HG02943 (cell line): ENCODE measurements around the gene ACAP2.
"Not testable (repeated sequence)": the region's sequence is repeated elsewhere in the genome, so short reads cannot be mapped to it uniquely, and the experiment has no call there.

Source experiments
- ATAC-seq: cut with Tn5 transposase; IDR thresholded peaks from one replicate; pipeline ENCODE4 v1.9.1; 2021; ENCODE audit warnings: mild to moderate bottlenecking, low read depth, moderate library complexity; ENCODE audit not compliant: unreplicated experiment

The ACAP2 gene

GRCh38 chr3:195443391-195443989, 670 bp upstream of the ACAP2 start:
- no peak for ATAC-seq

DNA sequence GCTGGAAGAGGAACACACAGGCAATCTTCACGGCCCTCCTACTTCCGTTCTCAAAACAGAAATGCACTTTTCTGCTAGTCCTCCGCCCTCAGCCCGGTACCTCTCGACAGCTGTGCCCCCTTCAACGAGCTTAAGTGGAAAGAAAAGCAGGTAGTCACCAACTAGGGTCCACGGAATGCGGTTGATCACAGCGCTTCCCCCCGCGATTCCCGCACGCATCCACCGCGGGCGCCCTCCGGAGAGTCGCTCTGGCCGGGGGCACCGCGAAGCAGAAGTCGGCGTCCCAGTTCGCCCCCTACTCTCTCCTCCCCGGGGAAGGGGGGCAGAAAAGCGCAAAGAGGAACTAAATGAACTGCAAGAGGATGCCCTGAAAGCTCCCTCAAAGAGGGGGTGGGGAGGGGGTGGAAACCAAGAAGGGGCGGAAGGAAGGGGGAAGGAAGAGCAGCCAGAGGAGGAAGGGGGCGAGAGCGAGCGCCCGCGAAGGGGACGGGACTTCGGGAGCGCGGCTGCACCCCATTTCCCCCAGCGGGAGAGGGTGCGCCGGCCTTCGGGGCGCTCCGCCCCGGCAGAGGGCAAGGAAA, 738 bp downstream of the ACAP2 start:
- peak; percentile 13 for ATAC-seq

- ATAC-seq = no peak
These were observed 1.3 kb downstream of the ACAP2 start for GRCh38 chr3:195441476-195441991.

DNA sequence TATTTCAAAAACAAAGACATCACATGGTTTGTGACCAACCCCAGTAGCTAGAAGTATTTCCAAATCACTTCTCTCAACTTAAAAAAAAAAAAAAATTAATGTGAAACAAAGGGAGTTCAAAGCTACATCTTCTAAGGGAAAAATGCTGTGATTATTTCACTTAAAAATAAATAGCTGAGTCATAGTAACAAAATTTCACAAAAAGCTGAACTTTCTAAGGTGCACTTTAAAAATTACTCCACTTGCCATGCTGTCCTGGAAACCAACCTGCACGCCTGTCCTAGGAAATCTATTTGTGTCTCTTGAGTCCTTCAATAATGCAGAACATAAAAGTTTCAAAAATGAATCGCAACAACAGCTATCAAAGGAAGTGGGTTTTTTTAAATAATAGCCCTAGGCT, 1.8 kb downstream of the ACAP2 start:
- no peak for ATAC-seq

GRCh38 chr3:195440379-195440778, 2.4 kb downstream of the ACAP2 start:
- ATAC-seq = no peak

GRCh38 chr3:195438371-195438770, 4.4 kb downstream of the ACAP2 start:
- no peak for ATAC-seq

- no peak for ATAC-seq
These were observed 17.0 kb downstream of the ACAP2 start for GRCh38 chr3:195425849-195426248.

DNA sequence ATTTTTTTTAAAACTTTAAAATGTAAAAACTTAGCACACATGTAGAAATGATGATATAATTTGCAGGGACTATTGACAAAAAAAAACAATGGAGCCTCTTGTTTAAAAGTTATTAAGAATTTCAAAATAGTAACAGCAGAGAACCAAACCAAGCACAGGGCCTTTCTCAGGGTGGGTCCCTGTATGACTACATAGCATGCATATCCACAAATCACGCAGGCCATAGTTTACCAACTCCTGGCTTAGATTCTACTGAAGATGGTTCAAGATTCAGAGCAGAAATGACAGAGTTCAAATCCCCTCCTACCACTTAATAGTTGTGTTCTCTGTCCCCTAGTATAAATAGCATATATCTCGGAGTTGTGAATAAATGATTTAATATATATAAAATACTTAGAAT, 19.0 kb downstream of the ACAP2 start:
- no peak for ATAC-seq

DNA sequence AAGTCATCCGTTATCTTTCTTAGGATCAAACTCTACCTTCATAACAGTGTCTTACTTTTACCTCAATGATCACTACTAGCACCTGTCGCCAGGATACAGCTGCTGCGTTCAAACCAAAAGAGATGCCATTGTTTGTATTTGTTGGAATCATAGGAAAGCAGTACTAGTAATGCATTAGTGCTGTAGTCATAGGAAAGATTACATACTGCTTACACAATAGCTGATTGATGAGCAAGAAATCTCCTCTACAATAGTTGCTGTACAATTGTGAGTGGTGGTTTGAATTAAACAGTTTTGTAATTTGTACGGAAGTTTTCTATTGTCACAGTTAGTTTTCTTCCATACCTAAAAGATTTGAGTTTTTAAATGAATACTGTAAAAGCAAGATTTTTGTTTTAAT, 21.4 kb downstream of the ACAP2 start:
- ATAC-seq = no peak

DNA sequence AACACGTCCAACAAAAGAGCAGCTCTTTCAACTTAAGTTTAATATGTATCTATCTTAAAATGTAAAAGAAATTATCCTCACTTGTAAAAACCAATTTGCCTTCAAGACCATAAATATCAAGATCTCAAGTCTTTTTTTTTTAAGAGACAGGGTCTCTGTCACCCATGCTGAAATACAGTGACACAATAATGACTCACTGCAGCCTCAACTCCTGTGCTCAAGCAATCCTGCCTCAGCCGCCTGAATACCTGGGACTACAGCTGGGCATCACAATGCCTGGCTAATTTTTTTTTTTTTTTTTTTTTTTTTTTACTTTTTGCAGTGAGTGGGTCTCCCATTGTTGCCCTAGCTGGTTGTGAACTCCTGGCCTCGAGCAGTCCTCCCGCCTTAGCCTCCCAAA, 26.0 kb downstream of the ACAP2 start:
- no peak for ATAC-seq

GRCh38 chr3:195411836-195412235, 31.0 kb downstream of the ACAP2 start:
- ATAC-seq = no peak

DNA sequence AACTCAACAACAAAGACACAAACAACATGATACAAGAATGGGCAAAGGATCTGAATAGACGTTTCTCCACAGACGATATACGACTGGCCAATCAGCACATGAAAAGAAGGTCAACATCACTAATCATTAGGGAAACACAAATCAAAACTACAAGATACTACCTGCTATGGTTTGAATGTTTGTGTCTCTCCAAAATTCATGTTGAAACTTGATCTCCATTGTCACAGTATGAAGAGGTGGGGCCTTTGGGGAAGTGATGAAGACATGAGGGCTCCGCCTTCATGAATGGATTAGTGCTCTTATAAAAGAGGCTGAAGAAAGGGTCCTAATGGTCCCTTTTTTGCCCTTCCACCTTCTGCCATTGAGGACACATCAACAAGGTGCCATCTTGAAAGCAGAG, 32.3 kb downstream of the ACAP2 start:
- ATAC-seq = no peak

DNA sequence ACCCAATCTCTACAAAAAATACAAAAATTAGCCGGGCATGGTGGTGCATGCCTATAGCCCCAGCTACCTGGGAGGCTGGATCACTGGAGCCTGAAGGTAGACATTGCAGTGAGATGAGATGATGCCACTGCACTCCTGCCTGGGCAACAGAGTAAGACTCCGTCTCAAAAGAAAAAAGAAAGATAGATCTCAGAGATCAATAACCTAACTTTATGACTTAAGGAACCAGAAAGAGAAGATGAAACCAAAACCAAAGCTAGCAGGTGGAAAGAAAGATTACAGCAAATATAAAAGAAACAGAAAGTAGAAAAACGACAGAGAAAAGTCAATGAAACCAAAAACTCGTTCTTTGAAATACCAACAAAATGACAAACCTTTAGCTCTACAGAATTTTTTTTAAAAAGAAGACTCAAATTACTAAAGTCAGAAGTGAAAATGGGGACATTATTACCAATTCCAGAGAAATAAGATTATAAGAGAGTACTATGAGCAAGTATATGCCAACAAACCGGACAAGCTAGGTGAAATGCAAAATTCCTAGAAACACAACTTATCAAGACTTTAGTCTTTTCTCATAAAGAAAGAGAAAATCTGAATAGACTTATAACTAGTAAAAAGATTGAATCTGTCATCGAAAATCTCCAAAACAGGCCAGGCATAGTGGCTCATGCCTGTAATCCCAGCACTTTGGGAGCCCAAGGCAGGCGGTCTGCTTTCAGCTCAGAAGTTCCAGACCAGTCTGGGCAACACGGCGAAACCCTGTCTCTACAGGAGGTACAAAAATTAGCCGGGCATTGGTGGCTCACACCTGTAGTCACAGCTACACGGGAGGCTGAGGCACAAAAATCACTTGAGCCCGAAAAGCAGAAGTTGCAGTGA, 35.0 kb downstream of the ACAP2 start:
- no peak for ATAC-seq

DNA sequence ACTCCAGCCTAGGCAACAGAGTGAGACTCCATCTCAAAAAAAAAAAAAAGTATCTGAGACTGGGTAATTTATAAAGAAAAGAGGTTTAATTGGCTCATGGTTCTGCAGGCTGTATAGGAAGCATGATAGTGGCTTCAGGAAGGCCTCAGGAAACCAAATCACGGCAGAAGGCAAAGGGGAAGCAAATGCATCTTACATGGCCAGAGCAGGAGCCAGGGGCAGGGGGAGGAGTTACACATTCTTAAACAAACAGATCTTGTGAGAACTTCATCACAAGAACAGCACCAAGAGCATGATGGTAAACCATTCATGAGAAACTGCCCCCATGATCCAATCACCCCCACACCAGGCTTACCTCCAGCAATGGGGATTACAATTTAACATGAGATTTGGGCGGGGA, 37.2 kb downstream of the ACAP2 start:
- no peak for ATAC-seq

DNA sequence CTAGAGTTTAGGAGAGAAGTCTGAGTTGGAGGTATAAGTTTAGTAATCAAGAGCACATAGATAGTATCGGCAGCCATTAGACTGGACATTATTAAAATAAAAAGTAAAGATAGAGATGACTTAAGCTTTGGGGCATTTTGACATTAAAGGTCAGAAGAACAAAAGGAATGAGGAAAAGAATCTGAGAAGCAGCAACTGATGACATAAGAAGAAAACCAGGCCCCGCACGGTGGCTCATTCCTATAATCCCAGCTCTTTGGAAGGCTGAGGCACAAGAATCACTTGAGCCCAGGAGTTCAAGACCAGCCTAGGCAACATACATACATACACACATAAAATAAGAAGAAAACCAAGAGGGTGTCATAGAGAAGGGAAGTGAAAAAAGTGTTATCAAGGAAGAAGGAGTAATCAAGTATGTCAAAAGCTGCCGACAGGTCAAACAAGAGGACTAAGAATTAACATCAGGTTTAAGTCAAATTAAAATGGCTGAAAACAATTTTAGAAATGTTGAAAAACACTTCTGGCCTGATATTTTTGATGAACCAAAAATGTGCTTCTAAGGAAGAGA, 38.9 kb downstream of the ACAP2 start:
- ATAC-seq = no peak

- no peak for ATAC-seq
These were observed 39.6 kb downstream of the ACAP2 start for GRCh38 chr3:195403244-195403643.

DNA sequence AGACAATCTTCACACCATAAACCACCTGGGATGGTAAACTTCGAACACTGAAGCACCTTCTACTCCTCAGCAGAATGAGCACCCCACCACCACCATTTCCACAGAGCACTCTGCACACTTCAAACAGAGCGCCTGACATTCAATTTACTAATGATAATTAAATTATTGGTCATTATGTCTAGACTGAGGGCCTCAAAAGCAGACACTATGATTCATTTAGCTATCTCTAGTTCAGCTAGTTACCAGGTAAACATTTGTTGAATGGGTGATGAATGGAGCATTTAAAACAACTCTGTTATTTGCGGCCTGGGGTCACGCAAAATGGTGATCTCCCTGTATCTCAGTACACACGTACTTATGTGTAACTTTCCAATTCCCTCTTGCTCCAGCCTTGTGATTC, 40.9 kb downstream of the ACAP2 start:
- no peak for ATAC-seq

- ATAC-seq = not testable (repeated sequence)
These were observed 44.4 kb downstream of the ACAP2 start for GRCh38 chr3:195398460-195398859.

DNA sequence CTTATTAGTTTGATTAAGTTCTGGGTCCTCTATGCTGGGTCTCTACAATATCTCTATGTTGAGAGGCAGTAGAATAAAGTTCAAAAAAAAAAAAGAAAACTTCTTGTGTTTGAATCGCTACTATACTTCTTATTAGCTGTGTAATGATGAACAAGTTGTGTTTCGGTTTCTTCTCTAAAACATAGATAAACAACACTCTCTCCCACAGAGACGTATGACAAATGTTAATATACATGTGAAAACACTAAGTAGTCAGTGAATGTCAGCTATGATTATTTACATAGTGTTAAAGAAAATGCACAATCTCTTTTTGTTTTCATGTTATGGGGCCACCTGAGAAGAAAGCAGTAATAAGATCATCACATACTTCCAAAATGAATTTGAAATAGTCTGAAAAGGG, 45.3 kb downstream of the ACAP2 start:
- ATAC-seq = no peak

DNA sequence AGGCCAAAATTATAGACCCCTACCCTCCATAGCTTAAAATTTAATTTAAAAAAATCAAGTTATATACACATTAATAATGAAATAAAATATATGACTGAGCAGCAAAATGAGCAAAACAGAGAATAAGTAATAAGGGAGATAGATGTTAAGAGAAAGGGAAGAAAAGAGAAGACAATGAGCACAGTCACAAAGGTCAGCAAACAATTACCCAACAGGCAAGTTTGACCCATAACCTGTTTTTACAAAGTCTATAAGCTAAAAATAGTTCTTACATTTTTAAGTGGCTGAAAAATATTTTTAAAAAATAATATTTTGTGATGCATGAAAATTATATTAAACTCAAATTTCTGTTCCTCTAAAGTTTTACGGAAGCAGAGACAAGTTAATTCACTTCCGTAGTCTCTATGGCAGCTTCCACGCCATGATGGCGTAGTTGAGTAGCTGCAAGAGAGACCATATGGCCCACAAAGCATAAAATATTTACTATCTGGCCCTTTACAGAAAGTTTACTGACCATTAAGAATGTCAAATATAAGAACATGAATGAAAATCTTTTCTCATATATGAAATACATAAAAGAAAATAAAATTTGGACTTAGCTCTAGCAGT, 47.5 kb downstream of the ACAP2 start:
- no peak for ATAC-seq

GRCh38 chr3:195394700-195395099, 48.1 kb downstream of the ACAP2 start:
- ATAC-seq = no peak
